Kidney epithelial cell (primary cell): ENCODE results near the gene TOR1A. TPM values are rescaled to one million over a fixed set of nuclear protein-coding genes. Genes with fewer than 3 reads are reported as not detected.
"Not testable (repeated sequence)": the region's sequence is repeated elsewhere in the genome, so short reads cannot be mapped to it uniquely, and the experiment has no call there.

ENCODE experiments used
- DNase-seq: peaks from one replicate; pipeline ENCODE4 v3.0.0-alpha.2; 2010; ENCODE audit warnings: low read depth
- H3K27me3 ChIP-seq: 2 replicates; pipeline ENCODE4 v1.6.0; 2011; ENCODE audit warnings: low read length; ENCODE audit not compliant: control insufficient read depth, insufficient read depth
- H3K36me3 ChIP-seq: 2 replicates; pipeline ENCODE4 v1.5.1; 2011; ENCODE audit warnings: low read length; ENCODE audit not compliant: control insufficient read depth, insufficient read depth
- H3K4me3 ChIP-seq: 2 replicates; pipeline ENCODE4 v1.5.1; 2011; ENCODE audit warnings: low read depth, mild to moderate bottlenecking, control low read depth, low read length
- total RNA-seq: library from RNA; depleted of rRNA; stranded (reverse); fragments of >200 nt; gene quantifications from 2 replicates; pipeline ENCODE4 v1.2.3, GENCODE V29; 2015
- TF ChIP-seq, protein P1 (sequence below): IDR thresholded peaks from 2 replicates; pipeline ENCODE4 v1.5.1; 2011; ENCODE audit warnings: mild to moderate bottlenecking, moderate library complexity, low read length, control low read depth, inconsistent platforms; ENCODE audit not compliant: insufficient read depth, poor library complexity, severe bottlenecking

Gene TOR1A
- total RNA-seq, 1 donor from 2014 or later = 52.4 TPM

DNA sequence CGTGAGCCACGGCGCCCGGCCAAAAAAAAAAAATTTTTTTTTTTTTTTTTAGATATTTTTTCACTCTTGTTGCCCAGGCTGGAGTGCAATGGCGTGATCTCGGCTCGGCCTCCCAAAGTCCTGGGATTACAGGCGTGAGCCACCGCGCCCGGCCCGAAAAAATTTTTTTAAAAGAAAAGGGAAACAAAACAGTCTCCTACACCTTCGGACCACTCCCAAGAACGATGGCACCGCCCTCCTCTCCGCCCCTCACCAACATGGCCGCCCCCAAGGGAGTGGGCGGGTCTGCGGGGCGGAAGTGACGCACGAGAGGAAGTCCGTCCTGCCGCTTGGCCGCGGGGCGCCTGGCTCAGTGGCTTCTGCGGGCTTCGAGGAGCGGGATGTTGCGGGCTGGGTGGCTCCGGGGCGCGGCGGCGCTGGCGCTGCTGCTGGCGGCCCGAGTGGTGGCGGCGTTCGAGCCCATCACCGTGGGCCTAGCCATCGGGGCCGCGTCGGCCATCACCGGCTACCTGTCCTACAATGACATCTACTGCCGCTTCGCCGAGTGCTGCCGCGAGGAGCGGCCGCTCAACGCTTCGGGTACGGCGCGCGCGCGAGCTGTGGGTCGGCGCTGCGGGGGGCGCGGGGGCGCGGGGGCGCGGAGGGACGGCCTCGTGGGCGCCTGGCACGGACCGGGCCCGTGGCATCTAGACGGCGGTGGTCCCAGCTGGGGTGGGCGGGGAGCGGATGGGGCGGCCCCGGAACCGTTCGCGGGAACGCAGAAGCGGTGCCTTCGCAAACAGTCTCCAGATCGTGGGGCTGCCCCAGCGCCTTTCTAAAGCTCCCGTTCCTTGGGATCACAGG lies 20.9 kb downstream of the TOR1A start, which contains the start of gene TOR1B:
TOR1B (plus strand) TSS at position 352 of the 843 bp plus-strand sequence; CDS start at position 381, 29 bp downstream.
- TF ChIP-seq, protein P1, sequence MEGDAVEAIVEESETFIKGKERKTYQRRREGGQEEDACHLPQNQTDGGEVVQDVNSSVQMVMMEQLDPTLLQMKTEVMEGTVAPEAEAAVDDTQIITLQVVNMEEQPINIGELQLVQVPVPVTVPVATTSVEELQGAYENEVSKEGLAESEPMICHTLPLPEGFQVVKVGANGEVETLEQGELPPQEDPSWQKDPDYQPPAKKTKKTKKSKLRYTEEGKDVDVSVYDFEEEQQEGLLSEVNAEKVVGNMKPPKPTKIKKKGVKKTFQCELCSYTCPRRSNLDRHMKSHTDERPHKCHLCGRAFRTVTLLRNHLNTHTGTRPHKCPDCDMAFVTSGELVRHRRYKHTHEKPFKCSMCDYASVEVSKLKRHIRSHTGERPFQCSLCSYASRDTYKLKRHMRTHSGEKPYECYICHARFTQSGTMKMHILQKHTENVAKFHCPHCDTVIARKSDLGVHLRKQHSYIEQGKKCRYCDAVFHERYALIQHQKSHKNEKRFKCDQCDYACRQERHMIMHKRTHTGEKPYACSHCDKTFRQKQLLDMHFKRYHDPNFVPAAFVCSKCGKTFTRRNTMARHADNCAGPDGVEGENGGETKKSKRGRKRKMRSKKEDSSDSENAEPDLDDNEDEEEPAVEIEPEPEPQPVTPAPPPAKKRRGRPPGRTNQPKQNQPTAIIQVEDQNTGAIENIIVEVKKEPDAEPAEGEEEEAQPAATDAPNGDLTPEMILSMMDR = no peak
- H3K27me3 ChIP-seq = no peaks in the 10 kb centered on the region
- DNase-seq = peak; percentile 49
- peaks cover 1% of the 10 kb centered on the region for H3K36me3 ChIP-seq
- H3K4me3 ChIP-seq = peak within 1 kb of the TSS; percentile 71

DNA sequence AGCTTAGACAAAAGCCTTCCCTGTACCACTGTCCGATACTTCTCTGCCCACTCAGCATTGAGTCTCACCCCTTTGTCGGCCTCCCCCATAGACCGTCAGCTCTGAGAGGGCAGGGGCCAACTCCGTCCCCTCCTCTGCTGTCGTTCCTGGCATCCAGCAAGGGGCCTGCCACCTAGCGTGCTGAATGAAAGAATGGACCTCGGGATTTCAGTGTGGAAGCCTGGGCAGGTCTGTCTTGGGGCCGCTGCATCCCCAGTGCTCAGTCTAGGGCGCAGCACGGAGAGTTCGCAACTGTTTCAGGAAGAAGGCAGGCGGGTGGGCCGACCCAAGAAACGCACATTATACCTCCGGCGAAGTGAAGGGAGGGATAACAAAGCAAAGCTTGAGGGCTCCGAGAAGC lies 22.4 kb downstream of the TOR1A start:
- Histone ChIP-seq H3K4me3 (no peak overlapping the region), H3K36me3 (peaks cover 1% of the 10 kb centered on the region), H3K27me3 (no peaks in the 10 kb centered on the region)
- DNase-seq = no peak
- TF ChIP-seq, protein P1 = no peak

DNA sequence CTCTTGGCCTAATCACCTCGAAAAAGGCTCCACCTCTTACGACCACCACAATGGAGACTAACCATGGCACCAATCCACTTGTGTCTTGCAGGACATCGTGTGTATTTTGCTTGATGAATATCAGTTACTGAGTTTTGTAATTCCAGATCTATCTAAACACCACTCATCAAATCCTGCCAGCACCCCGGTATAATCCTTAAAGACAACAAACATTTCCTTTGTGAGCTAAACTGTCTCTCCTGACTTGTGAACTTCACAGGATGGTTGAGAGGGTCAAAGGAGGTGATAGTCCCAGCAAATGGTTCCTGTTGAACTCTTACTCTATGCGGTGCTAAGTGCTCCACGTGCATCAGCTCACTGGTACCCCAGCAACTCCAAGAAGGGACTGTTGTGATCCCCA lies 25.0 kb downstream of the TOR1A start:
- H3K4me3 ChIP-seq = no peak overlapping the region
- no peak for DNase-seq
- H3K27me3 ChIP-seq = peaks cover 11% of the 10 kb centered on the region
- TF ChIP-seq, protein P1 = no peak
- no peaks in the 10 kb centered on the region for H3K36me3 ChIP-seq

DNA sequence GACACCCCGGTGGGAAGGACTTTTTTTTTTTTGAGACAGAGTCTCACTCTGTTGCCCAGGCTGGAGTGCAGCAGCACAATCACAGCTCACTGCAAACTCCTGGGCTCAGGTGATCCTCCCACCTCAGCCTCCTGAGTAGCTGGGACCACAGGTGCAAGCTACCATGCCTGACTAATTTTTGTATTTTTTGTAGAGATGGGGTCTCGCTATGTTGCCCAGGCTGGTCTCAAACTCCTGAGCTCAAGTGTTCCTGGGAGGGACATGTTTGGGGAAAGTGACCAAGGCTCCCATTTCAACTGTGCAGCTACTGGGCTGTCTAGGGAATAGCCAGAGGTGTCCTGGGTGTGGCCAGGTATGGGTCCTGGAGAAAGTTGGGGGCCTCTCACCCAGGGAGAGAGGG lies 27.9 kb downstream of the TOR1A start:
- H3K27me3 ChIP-seq = peaks cover 11% of the 10 kb centered on the region
- DNase-seq, H3K4me3 ChIP-seq, H3K36me3 ChIP-seq: not testable (repeated sequence)

- no peak overlapping the region for H3K4me3 ChIP-seq
- DNase-seq = no peak
- peaks cover 11% of the 10 kb centered on the region for H3K27me3 ChIP-seq
- H3K36me3 ChIP-seq = no peaks in the 10 kb centered on the region
- TF ChIP-seq, protein P1 = no peak
Observed at GRCh38 chr9:129794549-129794948, 29.4 kb downstream of the TOR1A start.

- Histone ChIP-seq H3K36me3 (no peaks in the 10 kb centered on the region), H3K27me3 (no peaks in the 10 kb centered on the region), H3K4me3 (no peak overlapping the region)
- DNase-seq = no peak
- TF ChIP-seq, protein P1 = no peak
Observed at GRCh38 chr9:129786481-129786880, 37.5 kb downstream of the TOR1A start.
